ENCODE results near the gene GDE1.

GDE1 gene

GRCh38 chr16:19540241-19540970 is 18.5 kb upstream of the GDE1 start:
- H3K27ac ChIP-seq (ENCODE audit: insufficient read depth in 1 of 2, low read depth in 1 of 2, low read length in 2 of 2, poor library complexity in 1 of 2, severe bottlenecking in 2 of 2): no peak overlapping the region
- no peaks in the 10 kb centered on the region for H3K4me1 ChIP-seq (ENCODE audit: control extremely low read depth in 1 of 4, control insufficient read depth in 4 of 4, insufficient read depth in 4 of 4, low read length in 3 of 4)
- no peak overlapping the region for H3K4me3 ChIP-seq (ENCODE audit: control insufficient read depth in 1 of 7, extremely low read depth in 1 of 7, insufficient read depth in 4 of 7, low read depth in 2 of 7, low read length in 6 of 7)
- CTCF ChIA-PET: interaction anchor here (1.4 to 5.8 kb wide), 3 partner anchors 13 to 19 kb away, joined by 3 to 27 read pairs (median 17); partner anchors contain the start of genes CCP110 and VPS35L
- H3K27me3 ChIP-seq (replicated peaks in 2 of 5; ENCODE audit: control insufficient read depth in 4 of 5, insufficient read depth in 5 of 5, low read length in 4 of 5): no peaks in the 10 kb centered on the region
- H3K36me3 ChIP-seq (ENCODE audit: control insufficient read depth in 4 of 4, insufficient read depth in 4 of 4, low read length in 3 of 4): peaks cover 35 to 76% (median 54%) of the 10 kb centered on the region in 4 experiments
- POLR2A ChIA-PET: interaction anchor here (1.2 kb wide), 1 partner anchor 11 kb away, joined by 3 read pairs; no protein-coding TSS in a partner anchor
- 83% methylated on average over 1 of the region's 6 CpGs for WGBS (ENCODE audit: insufficient coverage)
- no peak for DNase-seq
- peaks cover 0 to 3% (median 1%) of the 10 kb centered on the region in 5 experiments for H3K9me3 ChIP-seq (ENCODE audit: control extremely low read depth in 1 of 5, control insufficient read depth in 4 of 5, insufficient read depth in 2 of 5, low read depth in 1 of 5, low read length in 4 of 5)

- peaks cover 15 to 64% (median 46%) of the 10 kb centered on the region in 4 experiments for H3K36me3 ChIP-seq (ENCODE audit: control insufficient read depth in 4 of 4, insufficient read depth in 4 of 4, low read length in 3 of 4)
- H3K4me3 ChIP-seq (ENCODE audit: control insufficient read depth in 1 of 7, extremely low read depth in 1 of 7, insufficient read depth in 4 of 7, low read depth in 2 of 7, low read length in 6 of 7): no peak overlapping the region
- H3K27me3 ChIP-seq (replicated peaks in 2 of 5; ENCODE audit: control insufficient read depth in 4 of 5, insufficient read depth in 5 of 5, low read length in 4 of 5): no peaks in the 10 kb centered on the region
- CTCF ChIA-PET: no interaction called here
- H3K27ac ChIP-seq (ENCODE audit: insufficient read depth in 1 of 2, low read depth in 1 of 2, low read length in 2 of 2, poor library complexity in 1 of 2, severe bottlenecking in 2 of 2): no peak overlapping the region
- POLR2A ChIA-PET: no interaction called here
- H3K9me3 ChIP-seq (ENCODE audit: control extremely low read depth in 1 of 5, control insufficient read depth in 4 of 5, insufficient read depth in 2 of 5, low read depth in 1 of 5, low read length in 4 of 5): no peaks in the 10 kb centered on the region
- WGBS (ENCODE audit: insufficient coverage): no CpG with 5 or more reads among the region's 1 CpG
- no peaks in the 10 kb centered on the region for H3K4me1 ChIP-seq (ENCODE audit: control extremely low read depth in 1 of 4, control insufficient read depth in 4 of 4, insufficient read depth in 4 of 4, low read length in 3 of 4)
- no peak for DNase-seq
Measured at GRCh38 chr16:19532601-19533000, 10.7 kb upstream of the GDE1 start.

- POLR2A ChIA-PET: no interaction called here
- CTCF ChIA-PET: no interaction called here
- peaks cover 8 to 43% (median 25%) of the 10 kb centered on the region in 4 experiments for H3K36me3 ChIP-seq (ENCODE audit: control insufficient read depth in 4 of 4, insufficient read depth in 4 of 4, low read length in 3 of 4)
Measured at GRCh38 chr16:19528666-19529065, 6.8 kb upstream of the GDE1 start.

GRCh38 chr16:19527161-19527560 is 5.3 kb upstream of the GDE1 start:
- ChIA-PET POLR2A (no interaction called here), CTCF (interaction anchor here (4.8 kb wide), 1 partner anchor 12 kb away, joined by 17 read pairs; no protein-coding TSS in a partner anchor)
- DNase-seq: no peak
- no peaks in the 10 kb centered on the region for H3K27me3 ChIP-seq (replicated peaks in 2 of 5; ENCODE audit: control insufficient read depth in 4 of 5, insufficient read depth in 5 of 5, low read length in 4 of 5)
- peaks cover 8 to 28% (median 17%) of the 10 kb centered on the region in 4 experiments for H3K36me3 ChIP-seq (ENCODE audit: control insufficient read depth in 4 of 4, insufficient read depth in 4 of 4, low read length in 3 of 4)
- no CpG with 5 or more reads among the region's 1 CpG for WGBS (ENCODE audit: insufficient coverage)
- H3K27ac ChIP-seq (ENCODE audit: insufficient read depth in 1 of 2, low read depth in 1 of 2, low read length in 2 of 2, poor library complexity in 1 of 2, severe bottlenecking in 2 of 2): no peak overlapping the region
- H3K4me1 ChIP-seq (ENCODE audit: control extremely low read depth in 1 of 4, control insufficient read depth in 4 of 4, insufficient read depth in 4 of 4, low read length in 3 of 4): peaks cover 11 to 28% (median 20%) of the 10 kb centered on the region in 4 experiments
- H3K9me3 ChIP-seq (ENCODE audit: control extremely low read depth in 1 of 5, control insufficient read depth in 4 of 5, insufficient read depth in 2 of 5, low read depth in 1 of 5, low read length in 4 of 5): no peaks in the 10 kb centered on the region
- no peak overlapping the region for H3K4me3 ChIP-seq (ENCODE audit: control insufficient read depth in 1 of 7, extremely low read depth in 1 of 7, insufficient read depth in 4 of 7, low read depth in 2 of 7, low read length in 6 of 7)

More at GRCh38 chr16:19528666-19529065, 6.8 kb upstream of the GDE1 start:
- no peaks in the 10 kb centered on the region for H3K27me3 ChIP-seq (replicated peaks in 2 of 5; ENCODE audit: control insufficient read depth in 4 of 5, insufficient read depth in 5 of 5, low read length in 4 of 5)
- DNase-seq: no peak
- 97% methylated on average over 3 of the region's 3 CpGs for WGBS (ENCODE audit: insufficient coverage)
- H3K4me1 ChIP-seq (ENCODE audit: control extremely low read depth in 1 of 4, control insufficient read depth in 4 of 4, insufficient read depth in 4 of 4, low read length in 3 of 4): peaks cover 8 to 17% (median 11%) of the 10 kb centered on the region in 4 experiments
- H3K27ac ChIP-seq (ENCODE audit: insufficient read depth in 1 of 2, low read depth in 1 of 2, low read length in 2 of 2, poor library complexity in 1 of 2, severe bottlenecking in 2 of 2): no peak overlapping the region
- H3K9me3 ChIP-seq (ENCODE audit: control extremely low read depth in 1 of 5, control insufficient read depth in 4 of 5, insufficient read depth in 2 of 5, low read depth in 1 of 5, low read length in 4 of 5): no peaks in the 10 kb centered on the region
- no peak overlapping the region for H3K4me3 ChIP-seq (ENCODE audit: control insufficient read depth in 1 of 7, extremely low read depth in 1 of 7, insufficient read depth in 4 of 7, low read depth in 2 of 7, low read length in 6 of 7)

GRCh38 chr16:19525385-19525723 is 3.5 kb upstream of the GDE1 start:
- Histone ChIP-seq H3K9me3 (ENCODE audit: control extremely low read depth in 1 of 5, control insufficient read depth in 4 of 5, insufficient read depth in 2 of 5, low read depth in 1 of 5, low read length in 4 of 5) (no peaks in the 10 kb centered on the region), H3K4me3 (ENCODE audit: control insufficient read depth in 1 of 7, extremely low read depth in 1 of 7, insufficient read depth in 4 of 7, low read depth in 2 of 7, low read length in 6 of 7) (peak overlapping the region in 6 of 7 experiments; percentile 91 to 99 (median 97)), H3K36me3 (ENCODE audit: control insufficient read depth in 4 of 4, insufficient read depth in 4 of 4, low read length in 3 of 4) (peaks cover 4 to 21% (median 13%) of the 10 kb centered on the region in 4 experiments), H3K27me3 (replicated peaks in 2 of 5; ENCODE audit: control insufficient read depth in 4 of 5, insufficient read depth in 5 of 5, low read length in 4 of 5) (no peaks in the 10 kb centered on the region), H3K27ac (ENCODE audit: insufficient read depth in 1 of 2, low read depth in 1 of 2, low read length in 2 of 2, poor library complexity in 1 of 2, severe bottlenecking in 2 of 2) (peak overlapping the region in 1 of 2 experiments; percentile 91), H3K4me1 (ENCODE audit: control extremely low read depth in 1 of 4, control insufficient read depth in 4 of 4, insufficient read depth in 4 of 4, low read length in 3 of 4) (peaks cover 16 to 38% (median 31%) of the 10 kb centered on the region in 4 experiments)
- ChIA-PET POLR2A (no interaction called here), CTCF (interaction anchor here (0.9 to 4.8 kb wide), 4 partner anchors 8 to 30 kb away, joined by 3 to 17 read pairs (median 6); partner anchors contain the start of gene VPS35L)
- no CpG with 5 or more reads among the region's 2 CpGs for WGBS (ENCODE audit: insufficient coverage)
- DNase-seq: no peak

GRCh38 chr16:19524616-19525384 is 2.9 kb upstream of the GDE1 start:
- ChIA-PET CTCF (interaction anchor here (0.9 to 4.8 kb wide), 5 partner anchors 9 to 31 kb away, joined by 3 to 17 read pairs (median 5); partner anchors contain the start of gene VPS35L), POLR2A (interaction anchor here (1.9 kb wide), 1 partner anchor 31 kb away, joined by 11 read pairs; the partner anchor contains the start of gene VPS35L)
- Histone ChIP-seq H3K27me3 (replicated peaks in 2 of 5; ENCODE audit: control insufficient read depth in 4 of 5, insufficient read depth in 5 of 5, low read length in 4 of 5) (no peaks in the 10 kb centered on the region), H3K36me3 (ENCODE audit: control insufficient read depth in 4 of 4, insufficient read depth in 4 of 4, low read length in 3 of 4) (peaks cover 4 to 17% (median 10%) of the 10 kb centered on the region in 4 experiments), H3K4me1 (ENCODE audit: control extremely low read depth in 1 of 4, control insufficient read depth in 4 of 4, insufficient read depth in 4 of 4, low read length in 3 of 4) (peaks cover 16 to 43% (median 35%) of the 10 kb centered on the region in 4 experiments), H3K27ac (ENCODE audit: insufficient read depth in 1 of 2, low read depth in 1 of 2, low read length in 2 of 2, poor library complexity in 1 of 2, severe bottlenecking in 2 of 2) (peak overlapping the region; percentile 70 to 91), H3K9me3 (ENCODE audit: control extremely low read depth in 1 of 5, control insufficient read depth in 4 of 5, insufficient read depth in 2 of 5, low read depth in 1 of 5, low read length in 4 of 5) (no peaks in the 10 kb centered on the region), H3K4me3 (ENCODE audit: control insufficient read depth in 1 of 7, extremely low read depth in 1 of 7, insufficient read depth in 4 of 7, low read depth in 2 of 7, low read length in 6 of 7) (peak overlapping the region; percentile 91 to 99 (median 98))
- 2% methylated on average over 11 of the region's 19 CpGs for WGBS (ENCODE audit: insufficient coverage)
- peak in 2 of 3 donors; percentile 46 to 61 for DNase-seq

Data from common myeloid progenitor, CD34-positive (primary cell).